Testis (tissue), 3 donors: ENCODE results near the gene ANKRD44. TPM values are rescaled to one million over a fixed set of nuclear protein-coding genes. Genes with fewer than 3 reads are reported as not detected.

ENCODE experiments used
- DNase-seq: peaks from one replicate; pipeline ENCODE4 v3.0.0-alpha.2; 2019
- H3K27ac ChIP-seq, 2 donors: fragments of 200-600 bp; sonication (generic); one replicate each; pipeline ENCODE4 v1.5.1; 2019
- H3K27me3 ChIP-seq: fragments of 200-600 bp; sonication (generic); one replicate; pipeline ENCODE4 v1.5.1; 2019
- H3K36me3 ChIP-seq: fragments of 200-600 bp; sonication (generic); one replicate; pipeline ENCODE4 v1.5.1; 2017; ENCODE audit warnings: low read depth; ENCODE audit errors: missing control alignments
- H3K4me1 ChIP-seq: fragments of 200-600 bp; sonication (generic); one replicate; pipeline ENCODE4 v1.5.1; 2019
- H3K4me3 ChIP-seq, 2 donors: fragments of 200-600 bp; sonication (generic); one replicate each; pipeline ENCODE4 v1.5.1; 2017 to 2019
- H3K9me3 ChIP-seq: fragments of 200-600 bp; sonication (generic); one replicate; pipeline ENCODE4 v1.5.1; 2017
- CTCF ChIP-seq, 3 experiments: fragments of 450-650 bp in 2 of 3; fragments of 200-600 bp in 1 of 3; sonication (generic) in 1 of 3; IDR thresholded peaks; one replicate each; pipeline ENCODE4 v1.5.1; 2016 to 2019; ENCODE audit warnings: antibody characterized with exemption in 3 of 3, mild to moderate bottlenecking in 2 of 3, moderate library complexity in 1 of 3
- POLR2A ChIP-seq: fragments of 450-650 bp; IDR thresholded peaks from one replicate; pipeline ENCODE4 v1.6.1; 2017; ENCODE audit warnings: antibody characterized with exemption, mild to moderate bottlenecking, moderate library complexity
- WGBS, 2 donors: methylation state at CpG; one replicate each; pipeline ENCODE4 v1.1.5; 2018; 5-methylcytosine and 5-hydroxymethylcytosine counted together
- intact Hi-C: fragments of 100-400 bp; cut with DNase I; formaldehyde crosslinking; loops from one replicate; pipeline ENCODE4 v1.15.1; 2023; ENCODE audit warnings: low total_unique reads
- polyA plus RNA-seq: library from polyadenylated mRNA; stranded (reverse); fragments of 350-450 nt; fragmentation: Illumina TruSeq; extraction: RNeasy Lipid Tissue Mini Kit (QIAGEN cat#74804); gene quantifications from one replicate; pipeline ENCODE4 v1.2.3, GENCODE V29; 2014; ENCODE audit warnings: low read depth, low replicate concordance; ENCODE audit not compliant: insufficient read depth
- total RNA-seq, 2 donors: library from RNA; depleted of rRNA; stranded (reverse); fragments of >200 nt; gene quantifications; one replicate each; pipeline ENCODE4 v1.2.3, GENCODE V29; 2016

ANKRD44 gene
- total and polyA plus RNA-seq, 3 donors from 2014 or later = 11.2 to 14.5 (median 11.5) TPM

- Histone ChIP-seq H3K36me3 (no peaks in the 10 kb centered on the region), H3K27me3 (no peaks in the 10 kb centered on the region), H3K4me1 (peaks cover 3% of the 10 kb centered on the region), H3K4me3 (no peak overlapping the region), H3K27ac (peak overlapping the region in 1 of 2 donors; percentile 53), H3K9me3 (no peaks in the 10 kb centered on the region)
- 58 to 62% methylated on average over 4 of the region's 4 CpGs for WGBS, 2 donors
- no peak for DNase-seq
- no peak for TF ChIP-seq POLR2A
- TF ChIP-seq CTCF (IDR thresholded peaks at IDR 0.05) = no peak
- intact Hi-C loops = no loop called here
These were observed 302.6 kb downstream of the ANKRD44 start for GRCh38 chr2:197007716-197008628.

GRCh38 chr2:197001921-197002320 lies 308.7 kb downstream of the ANKRD44 start:
- intact Hi-C loops = no loop called here
- Histone ChIP-seq H3K27me3 (no peaks in the 10 kb centered on the region), H3K27ac (no peak overlapping the region), H3K9me3 (no peaks in the 10 kb centered on the region), H3K36me3 (no peaks in the 10 kb centered on the region), H3K4me1 (no peaks in the 10 kb centered on the region), H3K4me3 (no peak overlapping the region)
- DNase-seq = no peak
- TF ChIP-seq POLR2A (no peak), CTCF (IDR thresholded peaks at IDR 0.05) (no peak)
- 95 to 100% methylated on average over 1 of the region's 1 CpG for WGBS, 2 donors

GRCh38 chr2:196995757-196996314 lies 314.7 kb downstream of the ANKRD44 start:
- intact Hi-C loops = no loop called here
- WGBS, 2 donors = 91 to 97% methylated on average over 3 of the region's 3 CpGs
- Histone ChIP-seq H3K27me3 (no peaks in the 10 kb centered on the region), H3K36me3 (no peaks in the 10 kb centered on the region), H3K27ac (no peak overlapping the region), H3K9me3 (no peaks in the 10 kb centered on the region), H3K4me3 (no peak overlapping the region), H3K4me1 (no peaks in the 10 kb centered on the region)
- TF ChIP-seq POLR2A (no peak), CTCF (IDR thresholded peaks at IDR 0.05) (no peak)
- DNase-seq = no peak

- H3K27ac ChIP-seq = no peak overlapping the region
- intact Hi-C loops = no loop called here
- 91 to 92% methylated on average over 4 of the region's 4 CpGs for WGBS, 2 donors
These were observed 315.8 kb downstream of the ANKRD44 start for GRCh38 chr2:196994764-196995163.

More at GRCh38 chr2:196994764-196995163, 315.8 kb downstream of the ANKRD44 start:
- H3K4me1 ChIP-seq = no peaks in the 10 kb centered on the region
- no peaks in the 10 kb centered on the region for H3K27me3 ChIP-seq
- TF ChIP-seq POLR2A (no peak), CTCF (IDR thresholded peaks at IDR 0.05) (no peak)
- H3K4me3 ChIP-seq = no peak overlapping the region
- H3K9me3 ChIP-seq = no peaks in the 10 kb centered on the region
- no peak for DNase-seq
- no peaks in the 10 kb centered on the region for H3K36me3 ChIP-seq
